Nephron progenitor cell (in vitro differentiated cells): ENCODE measurements around the gene GTF3C1.
"Not testable (repeated sequence)": the region's sequence is repeated elsewhere in the genome, so short reads cannot be mapped to it uniquely, and the experiment has no call there.

Experiments used
- DNase-seq: peaks from one replicate; pipeline ENCODE4 v3.0.0; 2021
- H3K27ac Mint-ChIP-seq: 2 replicates; pipeline ENCODE4 v1.8.0; 2021; ENCODE audit warnings: mild to moderate bottlenecking, moderate library complexity, mixed read lengths
- H3K27me3 Mint-ChIP-seq: 2 replicates; pipeline ENCODE4 v1.8.0; 2021; ENCODE audit warnings: mild to moderate bottlenecking, low read depth, mixed read lengths; ENCODE audit not compliant: poor library complexity
- H3K36me3 Mint-ChIP-seq: 2 replicates; pipeline ENCODE4 v1.8.0; 2021; ENCODE audit warnings: low read depth, mixed read lengths
- H3K4me1 Mint-ChIP-seq: 2 replicates; pipeline ENCODE4 v1.8.0; 2021; ENCODE audit warnings: mixed read lengths
- H3K4me3 Mint-ChIP-seq: 2 replicates; pipeline ENCODE4 v1.8.0; 2021; ENCODE audit warnings: mild to moderate bottlenecking, moderate library complexity, mixed read lengths
- H3K9me3 Mint-ChIP-seq: 2 replicates; pipeline ENCODE4 v1.8.0; 2021; ENCODE audit warnings: mild to moderate bottlenecking, moderate library complexity, mixed read lengths
- TF ChIP-seq, protein P1 (sequence below): fragments of 200-600 bp; sonication (generic); IDR thresholded peaks from 2 replicates; pipeline ENCODE4 v1.5.0; 2021; ENCODE audit warnings: antibody characterized with exemption

The GTF3C1 gene

DNA sequence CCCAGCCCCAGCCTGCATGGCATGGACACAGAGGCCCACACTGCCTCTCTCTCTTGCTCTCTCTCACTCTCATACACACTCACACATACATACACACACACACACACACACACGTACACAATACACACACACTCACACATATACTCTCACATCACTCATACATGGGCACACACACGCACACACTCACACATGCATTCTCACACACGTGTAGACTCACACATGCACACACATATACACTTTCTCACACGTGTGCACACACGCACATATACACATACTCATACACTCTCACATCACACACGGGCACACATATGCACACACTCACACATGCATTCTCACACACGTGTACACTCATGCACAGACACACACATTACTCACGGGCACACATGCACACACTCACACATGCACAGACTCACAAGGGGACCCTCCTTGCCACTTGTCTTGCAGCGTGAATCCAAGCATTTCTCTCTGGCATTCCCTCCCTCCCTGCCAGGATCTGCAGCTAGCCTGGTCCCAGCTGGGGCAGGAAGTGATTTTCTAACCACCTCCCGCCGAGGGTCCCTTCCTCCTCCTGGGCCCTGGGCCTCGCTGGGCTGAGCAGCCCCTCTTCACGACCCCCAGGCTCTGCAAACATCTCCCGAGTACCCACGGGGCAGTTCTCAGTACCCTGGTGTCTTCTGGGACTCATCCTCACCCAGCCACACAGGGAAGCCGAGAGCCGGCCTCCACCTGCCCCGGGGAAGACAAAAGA lies 110.3 kb downstream of the GTF3C1 start:
- no peak overlapping the region for H3K4me3 Mint-ChIP-seq
- no peaks in the 10 kb centered on the region for H3K27me3 Mint-ChIP-seq
- peaks cover 6% of the 10 kb centered on the region for H3K4me1 Mint-ChIP-seq
- DNase-seq: no peak
- TF ChIP-seq, protein P1, sequence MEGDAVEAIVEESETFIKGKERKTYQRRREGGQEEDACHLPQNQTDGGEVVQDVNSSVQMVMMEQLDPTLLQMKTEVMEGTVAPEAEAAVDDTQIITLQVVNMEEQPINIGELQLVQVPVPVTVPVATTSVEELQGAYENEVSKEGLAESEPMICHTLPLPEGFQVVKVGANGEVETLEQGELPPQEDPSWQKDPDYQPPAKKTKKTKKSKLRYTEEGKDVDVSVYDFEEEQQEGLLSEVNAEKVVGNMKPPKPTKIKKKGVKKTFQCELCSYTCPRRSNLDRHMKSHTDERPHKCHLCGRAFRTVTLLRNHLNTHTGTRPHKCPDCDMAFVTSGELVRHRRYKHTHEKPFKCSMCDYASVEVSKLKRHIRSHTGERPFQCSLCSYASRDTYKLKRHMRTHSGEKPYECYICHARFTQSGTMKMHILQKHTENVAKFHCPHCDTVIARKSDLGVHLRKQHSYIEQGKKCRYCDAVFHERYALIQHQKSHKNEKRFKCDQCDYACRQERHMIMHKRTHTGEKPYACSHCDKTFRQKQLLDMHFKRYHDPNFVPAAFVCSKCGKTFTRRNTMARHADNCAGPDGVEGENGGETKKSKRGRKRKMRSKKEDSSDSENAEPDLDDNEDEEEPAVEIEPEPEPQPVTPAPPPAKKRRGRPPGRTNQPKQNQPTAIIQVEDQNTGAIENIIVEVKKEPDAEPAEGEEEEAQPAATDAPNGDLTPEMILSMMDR: no peak
- peak overlapping the region; percentile 0 for H3K27ac Mint-ChIP-seq
- H3K9me3 Mint-ChIP-seq: peaks cover 5% of the 10 kb centered on the region
- H3K36me3 Mint-ChIP-seq: no peaks in the 10 kb centered on the region

DNA sequence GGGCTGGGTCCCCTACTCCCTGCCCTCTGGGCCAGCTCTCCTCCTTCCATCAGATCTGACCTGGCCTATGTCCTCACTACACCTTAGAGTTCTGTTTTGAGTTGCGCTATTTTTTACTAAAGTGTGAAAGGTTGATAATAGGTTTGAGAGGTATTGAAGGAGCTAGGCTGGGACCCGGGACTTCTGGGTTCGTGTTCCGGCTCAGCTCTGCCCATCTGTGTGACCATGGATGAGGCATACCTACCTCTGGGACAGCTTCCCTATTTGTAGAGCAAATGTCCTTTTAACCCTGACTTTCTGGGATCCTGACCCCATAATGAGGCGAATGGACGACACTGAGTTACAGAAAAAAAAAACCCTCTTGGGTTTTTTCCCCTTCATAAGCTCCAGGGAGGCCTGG lies 111.8 kb downstream of the GTF3C1 start:
- Mint-ChIP-seq H3K9me3 (no peaks in the 10 kb centered on the region), H3K27me3 (peaks cover 3% of the 10 kb centered on the region), H3K4me3 (no peak overlapping the region), H3K27ac (no peak overlapping the region), H3K36me3 (no peaks in the 10 kb centered on the region), H3K4me1 (peaks cover 15% of the 10 kb centered on the region)
- TF ChIP-seq, protein P1: no peak
- no peak for DNase-seq

DNA sequence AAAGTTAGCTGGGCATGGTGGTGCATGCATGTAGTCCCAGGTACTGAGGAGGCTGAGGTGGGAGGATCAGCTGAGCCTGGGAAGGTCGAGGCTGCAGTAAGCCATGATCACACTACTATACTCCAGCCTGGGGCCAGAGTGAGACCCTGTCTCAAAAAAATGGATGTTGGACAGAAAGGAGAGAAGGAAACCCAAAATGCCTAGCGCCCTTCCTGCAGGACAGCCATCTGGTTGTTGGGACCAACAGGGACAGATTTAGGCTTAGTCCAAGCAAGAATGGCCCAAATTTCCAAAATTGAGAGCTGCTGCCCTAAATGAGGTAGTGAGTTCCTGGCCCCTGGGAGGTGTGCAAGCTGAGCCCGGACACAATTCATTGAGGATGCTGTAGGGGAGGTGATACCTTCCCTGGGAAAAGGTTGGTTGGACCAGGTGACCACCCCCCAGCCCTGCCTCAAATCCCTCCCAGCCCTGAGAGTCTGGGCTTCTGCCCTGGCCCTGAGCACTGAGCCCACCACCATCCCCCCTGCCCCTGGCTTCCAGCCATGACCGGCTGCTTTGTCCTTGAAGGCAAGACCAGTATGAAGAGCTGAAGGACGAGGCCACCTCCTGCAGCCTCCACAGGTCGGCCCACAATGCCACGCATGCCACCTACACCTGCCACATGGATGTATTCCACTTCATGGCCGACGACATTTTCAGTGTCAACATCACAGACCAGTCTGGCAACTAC lies 112.6 kb downstream of the GTF3C1 start:
- H3K4me3 Mint-ChIP-seq: no peak overlapping the region
- DNase-seq: no peak
- TF ChIP-seq, protein P1: no peak
- H3K36me3 Mint-ChIP-seq: no peaks in the 10 kb centered on the region
- H3K27ac Mint-ChIP-seq: no peak overlapping the region
- peaks cover 4% of the 10 kb centered on the region for H3K27me3 Mint-ChIP-seq
- peaks cover 24% of the 10 kb centered on the region for H3K4me1 Mint-ChIP-seq
- no peaks in the 10 kb centered on the region for H3K9me3 Mint-ChIP-seq

DNA sequence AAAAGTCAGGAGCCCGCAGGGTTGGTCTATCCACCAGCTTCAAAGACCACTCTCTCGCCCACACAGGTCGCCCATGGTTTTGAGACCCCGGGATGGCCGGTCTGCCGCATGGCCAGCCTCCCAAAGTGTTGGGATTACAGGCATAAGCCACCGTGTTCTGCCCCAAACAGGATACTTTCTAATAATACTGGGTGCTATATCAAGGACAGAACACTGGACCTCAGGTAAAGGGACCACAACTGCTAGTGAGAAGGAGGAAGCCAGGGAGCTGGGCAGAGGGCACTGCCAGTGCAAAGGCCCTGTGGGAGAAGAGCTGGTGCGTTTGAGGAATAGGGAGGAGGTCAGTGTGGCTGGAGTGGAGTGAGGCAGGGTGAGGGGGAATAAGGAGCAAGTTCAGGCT lies 113.6 kb downstream of the GTF3C1 start:
- peaks cover 25% of the 10 kb centered on the region for H3K4me1 Mint-ChIP-seq
- DNase-seq: no peak
- peaks cover 7% of the 10 kb centered on the region for H3K27me3 Mint-ChIP-seq
- no peaks in the 10 kb centered on the region for H3K9me3 Mint-ChIP-seq
- no peak overlapping the region for H3K4me3 Mint-ChIP-seq
- TF ChIP-seq, protein P1: no peak
- no peaks in the 10 kb centered on the region for H3K36me3 Mint-ChIP-seq
- peak overlapping the region; percentile 60 for H3K27ac Mint-ChIP-seq

DNA sequence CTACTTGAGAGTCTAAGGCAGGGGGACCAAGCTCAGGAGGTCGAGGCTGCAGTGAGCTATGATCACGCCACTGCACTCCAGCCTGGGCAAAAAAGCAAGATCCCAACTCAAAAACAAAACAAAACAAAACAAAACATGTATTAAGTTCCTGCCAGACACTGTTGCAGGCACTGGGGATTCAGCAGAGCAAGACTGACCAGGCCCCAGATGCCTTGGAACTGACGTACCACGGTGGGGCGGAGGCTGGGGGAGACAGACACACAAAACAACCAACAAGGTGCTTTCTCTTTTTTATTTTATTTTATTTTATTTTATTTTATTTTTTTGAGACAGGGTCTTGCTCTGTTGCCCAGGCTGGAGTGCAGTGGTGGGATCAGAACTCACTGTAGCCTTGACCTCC lies 114.6 kb downstream of the GTF3C1 start:
- not testable (repeated sequence) for DNase-seq, H3K27ac Mint-ChIP-seq, H3K27me3 Mint-ChIP-seq, H3K9me3 Mint-ChIP-seq, H3K4me3 Mint-ChIP-seq, H3K36me3 Mint-ChIP-seq
- H3K4me1 Mint-ChIP-seq: peaks cover 30% of the 10 kb centered on the region

DNA sequence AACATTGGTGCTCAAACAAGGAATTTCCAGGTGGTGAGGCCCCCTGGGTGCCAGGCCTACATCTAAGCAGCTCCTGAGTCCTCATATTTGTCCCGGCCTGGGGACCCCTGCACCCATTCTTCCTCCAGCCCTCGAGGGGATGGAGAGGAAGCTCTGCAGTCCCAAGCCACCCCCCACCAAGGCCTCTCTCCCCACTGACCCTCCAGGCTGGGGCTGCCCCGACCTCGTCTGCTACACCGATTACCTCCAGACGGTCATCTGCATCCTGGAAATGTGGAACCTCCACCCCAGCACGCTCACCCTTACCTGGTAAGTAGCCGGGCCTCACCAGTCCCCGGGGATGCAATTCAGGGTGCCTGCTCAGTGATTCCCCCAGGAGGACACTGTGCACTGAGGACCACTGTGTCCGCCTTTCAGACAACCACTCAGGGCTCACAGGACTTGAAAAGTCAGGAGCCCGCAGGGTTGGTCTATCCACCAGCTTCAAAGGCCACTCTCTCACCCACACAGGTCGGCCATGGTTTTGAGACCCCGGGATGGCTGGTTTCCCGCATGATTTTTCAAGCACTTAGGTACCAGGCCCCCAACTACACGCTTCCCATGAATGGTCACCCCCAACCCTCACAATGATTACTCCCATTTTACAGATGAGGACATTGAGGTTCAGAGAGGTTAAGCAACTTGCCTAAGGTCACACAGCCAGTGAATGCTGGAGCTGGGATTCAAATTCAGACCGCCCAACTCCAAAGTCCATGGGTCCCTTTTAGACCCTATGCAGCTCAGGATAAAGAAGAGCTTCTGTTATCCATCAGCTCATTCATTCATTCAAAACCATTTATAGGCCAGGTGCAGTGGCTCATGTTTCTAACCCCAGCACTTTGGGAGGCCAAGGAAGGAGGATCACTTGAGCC lies 115.3 kb downstream of the GTF3C1 start:
- Mint-ChIP-seq H3K27me3 (peaks cover 7% of the 10 kb centered on the region), H3K36me3 (no peaks in the 10 kb centered on the region), H3K4me1 (peaks cover 29% of the 10 kb centered on the region), H3K27ac (no peak overlapping the region), H3K4me3 (no peak overlapping the region), H3K9me3 (no peaks in the 10 kb centered on the region)
- no peak for DNase-seq
- TF ChIP-seq, protein P1: no peak
